Fibroblast of lung (primary cell): ENCODE results near the gene WDR72. TPM values are rescaled to one million over a fixed set of nuclear protein-coding genes. Genes with fewer than 3 reads are reported as not detected.
A peak's percentile ranks its signal among the peaks of the same experiment; 100 is the strongest.

ENCODE experiments used
- DNase-seq, 2 donors: peaks; one replicate each; pipeline versions ENCODE4 v3.0.0 to v3.0.0-alpha.2; 2010; ENCODE audit warnings: low read depth in 2 of 2
- H2AFZ ChIP-seq: 2 replicates; pipeline ENCODE4 v1.5.1; 2012; ENCODE audit warnings: low read length, control low read depth, inconsistent platforms
- H3K27ac ChIP-seq: 2 replicates; pipeline ENCODE4 v1.5.1; 2011; ENCODE audit warnings: low read length, control low read depth; ENCODE audit not compliant: insufficient read depth
- H3K27me3 ChIP-seq: 2 replicates; pipeline ENCODE4 v1.5.1; 2011; ENCODE audit warnings: mild to moderate bottlenecking, low read length; ENCODE audit not compliant: control insufficient read depth, insufficient read depth
- H3K36me3 ChIP-seq: 2 replicates; pipeline ENCODE4 v1.5.1; 2011; ENCODE audit warnings: low read length; ENCODE audit not compliant: control insufficient read depth, insufficient read depth
- H3K4me1 ChIP-seq: 2 replicates; pipeline ENCODE4 v1.5.1; 2011; ENCODE audit warnings: low read length; ENCODE audit not compliant: control insufficient read depth, insufficient read depth; ENCODE audit errors: extremely low read depth
- H3K4me2 ChIP-seq: 2 replicates; pipeline ENCODE4 v1.5.1; 2011; ENCODE audit warnings: low read length, control low read depth; ENCODE audit not compliant: insufficient read depth; ENCODE audit errors: extremely low read depth
- H3K4me3 ChIP-seq, 4 experiments: fragments of 200-600 bp in 1 of 4; sonication (generic) in 1 of 4; replicated peaks in 1 of 4; 2 replicates each; pipeline ENCODE4 v1.5.1; 2011 to 2016; ENCODE audit warnings: low read length in 4 of 4, low read depth in 3 of 4, mild to moderate bottlenecking in 3 of 4, control low read depth in 2 of 4, inconsistent platforms in 1 of 4, mixed read lengths in 1 of 4; ENCODE audit not compliant: insufficient read depth in 1 of 4; ENCODE audit errors: control extremely low read depth in 1 of 4
- H3K79me2 ChIP-seq: 2 replicates; pipeline ENCODE4 v1.5.1; 2012; ENCODE audit warnings: mild to moderate bottlenecking, low read length, inconsistent platforms; ENCODE audit not compliant: control insufficient read depth, insufficient read depth
- H3K9ac ChIP-seq: 2 replicates; pipeline ENCODE4 v1.5.1; 2011; ENCODE audit warnings: mild to moderate bottlenecking, low read length, control low read depth; ENCODE audit not compliant: insufficient read depth
- H3K9me3 ChIP-seq: 2 replicates; pipeline ENCODE4 v1.5.1; 2012; ENCODE audit warnings: low read depth, low read length; ENCODE audit not compliant: control insufficient read depth, insufficient read depth
- H4K20me1 ChIP-seq: 2 replicates; pipeline ENCODE4 v1.5.1; 2011; ENCODE audit warnings: low read length; ENCODE audit not compliant: control insufficient read depth, insufficient read depth; ENCODE audit errors: extremely low read depth
- EZH2 ChIP-seq: IDR thresholded peaks from 2 replicates; pipeline ENCODE4 v1.5.1; 2012; ENCODE audit warnings: low read length, control low read depth, mild to moderate bottlenecking; ENCODE audit errors: missing control alignments
- polyA plus RNA-seq, 2 donors: library from polyadenylated mRNA; depleted of rRNA in 1 of 2; stranded (reverse) in 1 of 2; unstranded in 1 of 2; fragments of >200 nt; gene quantifications; 2 replicates each; pipeline ENCODE4 v1.2.1, GENCODE V29; 2011 to 2012; ENCODE audit warnings: missing spikeins in 1 of 2
- total RNA-seq: library from RNA; depleted of rRNA; stranded (reverse); fragments of >200 nt; gene quantifications from 2 replicates; pipeline ENCODE4 v1.2.1, GENCODE V29; 2014
- TF ChIP-seq, protein P1 (sequence below), 2 donors: IDR thresholded peaks in 1 of 2; conservative IDR thresholded peaks in 1 of 2; 1 replicate in 1 of 2; 2 replicates in 1 of 2; pipeline ENCODE4 v1.5.1; 2011 to 2012; ENCODE audit warnings: low read length in 2 of 2, control low read depth in 1 of 2, inconsistent platforms in 1 of 2, low read depth in 1 of 2, mild to moderate bottlenecking in 1 of 2

WDR72 gene
- total and polyA plus RNA-seq, 2 donors (not counting 1 experiment from before 2014, with no cell fraction given) = not detected

DNA sequence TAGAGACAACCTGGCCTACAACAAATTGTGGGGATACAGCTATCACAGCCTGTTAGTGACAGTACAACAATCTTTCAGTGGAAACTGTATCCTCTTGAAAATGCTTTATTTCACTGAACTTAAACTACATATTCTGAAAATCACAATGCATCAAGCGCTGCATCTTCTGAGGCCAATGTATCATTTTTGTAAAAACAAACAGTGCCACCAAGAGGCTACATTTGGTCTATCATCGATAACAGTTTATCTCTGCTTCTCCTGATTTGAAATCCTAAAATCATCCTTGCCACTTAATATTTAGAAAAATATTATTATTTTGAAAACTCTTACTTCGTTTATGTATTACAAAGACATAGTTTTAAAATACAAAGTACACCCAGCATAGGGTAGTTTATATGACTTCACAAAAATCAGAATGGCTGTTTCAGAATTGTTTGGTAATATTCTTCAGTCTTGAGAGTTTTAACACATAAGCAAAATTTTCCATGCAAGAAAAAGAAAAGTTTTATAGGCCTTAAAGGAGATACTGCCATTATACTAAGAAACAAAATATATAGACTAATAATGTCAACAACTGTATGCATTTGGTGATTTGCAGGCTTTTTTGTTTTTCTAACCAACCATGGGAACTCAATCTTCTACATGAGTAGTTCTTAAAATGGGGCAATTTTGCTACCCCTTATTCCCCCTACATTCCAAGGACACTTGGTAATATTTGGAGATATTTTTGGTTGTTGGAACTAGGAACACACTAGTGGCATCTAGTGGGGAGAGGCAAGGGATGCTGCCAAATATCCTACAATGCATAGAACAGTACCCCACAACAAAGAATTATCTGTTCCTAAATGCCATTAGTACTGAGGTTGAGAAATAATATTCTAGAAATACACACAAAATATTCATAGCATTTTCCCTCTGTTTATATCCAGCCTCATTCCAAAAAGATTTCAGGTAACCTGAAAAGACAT is 42.3 kb downstream of the WDR72 start:
- Histone ChIP-seq H3K36me3 (no peaks in the 10 kb centered on the region), H4K20me1 (no peaks in the 10 kb centered on the region), H3K4me1 (no peaks in the 10 kb centered on the region), H3K27me3 (no peaks in the 10 kb centered on the region), H3K79me2 (no peaks in the 10 kb centered on the region), H3K9me3 (no peaks in the 10 kb centered on the region), H3K4me3 (no peak overlapping the region), H2AFZ (no peak overlapping the region), H3K9ac (no peak overlapping the region), H3K4me2 (no peak overlapping the region), H3K27ac (no peak overlapping the region)
- no peak for TF ChIP-seq EZH2
- TF ChIP-seq, protein P1, sequence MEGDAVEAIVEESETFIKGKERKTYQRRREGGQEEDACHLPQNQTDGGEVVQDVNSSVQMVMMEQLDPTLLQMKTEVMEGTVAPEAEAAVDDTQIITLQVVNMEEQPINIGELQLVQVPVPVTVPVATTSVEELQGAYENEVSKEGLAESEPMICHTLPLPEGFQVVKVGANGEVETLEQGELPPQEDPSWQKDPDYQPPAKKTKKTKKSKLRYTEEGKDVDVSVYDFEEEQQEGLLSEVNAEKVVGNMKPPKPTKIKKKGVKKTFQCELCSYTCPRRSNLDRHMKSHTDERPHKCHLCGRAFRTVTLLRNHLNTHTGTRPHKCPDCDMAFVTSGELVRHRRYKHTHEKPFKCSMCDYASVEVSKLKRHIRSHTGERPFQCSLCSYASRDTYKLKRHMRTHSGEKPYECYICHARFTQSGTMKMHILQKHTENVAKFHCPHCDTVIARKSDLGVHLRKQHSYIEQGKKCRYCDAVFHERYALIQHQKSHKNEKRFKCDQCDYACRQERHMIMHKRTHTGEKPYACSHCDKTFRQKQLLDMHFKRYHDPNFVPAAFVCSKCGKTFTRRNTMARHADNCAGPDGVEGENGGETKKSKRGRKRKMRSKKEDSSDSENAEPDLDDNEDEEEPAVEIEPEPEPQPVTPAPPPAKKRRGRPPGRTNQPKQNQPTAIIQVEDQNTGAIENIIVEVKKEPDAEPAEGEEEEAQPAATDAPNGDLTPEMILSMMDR (conservative IDR thresholded peaks at IDR 0.05 in 1 of 2, IDR thresholded peaks at IDR 0.05 in 1 of 2; ENCODE audit: low read depth in 1 of 2, low read length in 2 of 2) = peak in 1 of 2 donors; percentile 29
- DNase-seq = peak in 1 of 2 donors; percentile 14

DNA sequence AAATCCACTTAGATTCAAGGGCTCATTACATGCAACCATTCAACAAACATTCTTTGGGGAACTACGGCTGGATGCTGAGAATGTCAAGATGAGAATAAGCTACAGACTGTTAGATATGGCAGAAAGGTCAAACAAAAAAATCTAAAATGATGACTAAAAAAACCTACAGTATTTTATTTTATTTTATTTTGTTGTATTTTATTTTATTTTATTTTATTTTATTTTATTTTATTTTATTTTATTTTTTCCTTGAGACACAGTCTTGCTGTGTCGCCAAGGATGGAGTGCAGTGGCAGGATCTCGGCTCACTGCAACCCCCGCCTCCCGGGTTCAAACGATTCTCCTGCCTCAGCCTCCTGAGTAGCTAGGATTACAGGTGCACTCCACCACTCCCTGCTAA is 46.2 kb downstream of the WDR72 start:
- H3K4me1 ChIP-seq = no peaks in the 10 kb centered on the region
- no peaks in the 10 kb centered on the region for H4K20me1 ChIP-seq
- H3K79me2 ChIP-seq = no peaks in the 10 kb centered on the region
- no peak overlapping the region for H3K4me3 ChIP-seq
- TF ChIP-seq, protein P1 (conservative IDR thresholded peaks at IDR 0.05 in 1 of 2, IDR thresholded peaks at IDR 0.05 in 1 of 2; ENCODE audit: low read depth in 1 of 2, low read length in 2 of 2) = no peak
- TF ChIP-seq EZH2 = no peak
- DNase-seq = no peak
- H3K9ac ChIP-seq = no peak overlapping the region
- H3K27me3 ChIP-seq = no peaks in the 10 kb centered on the region
- no peaks in the 10 kb centered on the region for H3K36me3 ChIP-seq
- no peak overlapping the region for H2AFZ ChIP-seq
- H3K9me3 ChIP-seq = no peaks in the 10 kb centered on the region
- H3K27ac ChIP-seq = no peak overlapping the region
- H3K4me2 ChIP-seq = no peak overlapping the region

DNA sequence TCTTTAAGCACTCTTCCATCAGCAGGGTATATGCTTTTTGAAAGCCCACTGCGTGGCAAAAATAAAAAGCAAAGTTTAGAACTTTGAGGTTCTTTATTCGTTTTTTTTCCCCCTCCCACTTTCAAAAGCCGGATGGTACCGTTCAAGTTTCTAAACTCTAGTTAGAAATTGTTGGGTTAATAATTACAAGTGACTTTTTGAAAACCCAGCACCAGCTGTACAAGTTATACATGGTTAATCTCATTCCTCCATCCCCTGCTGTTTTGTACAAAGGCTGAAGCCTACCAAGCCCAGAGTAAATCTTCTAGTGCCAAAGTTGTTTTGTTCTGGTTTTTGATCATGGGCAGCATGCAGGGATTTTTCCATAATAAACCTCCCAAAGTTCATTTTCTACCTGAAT is 48.6 kb downstream of the WDR72 start:
- DNase-seq = no peak
- Histone ChIP-seq H3K4me2 (no peak overlapping the region), H3K9me3 (no peaks in the 10 kb centered on the region), H3K36me3 (no peaks in the 10 kb centered on the region), H3K4me3 (no peak overlapping the region), H3K27me3 (no peaks in the 10 kb centered on the region), H3K4me1 (no peaks in the 10 kb centered on the region), H4K20me1 (no peaks in the 10 kb centered on the region), H2AFZ (no peak overlapping the region), H3K9ac (no peak overlapping the region), H3K27ac (no peak overlapping the region), H3K79me2 (no peaks in the 10 kb centered on the region)
- no peak for TF ChIP-seq EZH2
- TF ChIP-seq, protein P1 (conservative IDR thresholded peaks at IDR 0.05 in 1 of 2, IDR thresholded peaks at IDR 0.05 in 1 of 2; ENCODE audit: low read depth in 1 of 2, low read length in 2 of 2) = no peak
